GM12872 (cell line): ENCODE data around the gene EPHA1.

Experiments used
- CTCF ChIP-seq: IDR thresholded peaks from 3 replicates; pipeline ENCODE4 v1.5.1; 2011; ENCODE audit warnings: low read depth, mild to moderate bottlenecking, low read length, moderate library complexity; ENCODE audit not compliant: insufficient read depth

EPHA1 gene

DNA sequence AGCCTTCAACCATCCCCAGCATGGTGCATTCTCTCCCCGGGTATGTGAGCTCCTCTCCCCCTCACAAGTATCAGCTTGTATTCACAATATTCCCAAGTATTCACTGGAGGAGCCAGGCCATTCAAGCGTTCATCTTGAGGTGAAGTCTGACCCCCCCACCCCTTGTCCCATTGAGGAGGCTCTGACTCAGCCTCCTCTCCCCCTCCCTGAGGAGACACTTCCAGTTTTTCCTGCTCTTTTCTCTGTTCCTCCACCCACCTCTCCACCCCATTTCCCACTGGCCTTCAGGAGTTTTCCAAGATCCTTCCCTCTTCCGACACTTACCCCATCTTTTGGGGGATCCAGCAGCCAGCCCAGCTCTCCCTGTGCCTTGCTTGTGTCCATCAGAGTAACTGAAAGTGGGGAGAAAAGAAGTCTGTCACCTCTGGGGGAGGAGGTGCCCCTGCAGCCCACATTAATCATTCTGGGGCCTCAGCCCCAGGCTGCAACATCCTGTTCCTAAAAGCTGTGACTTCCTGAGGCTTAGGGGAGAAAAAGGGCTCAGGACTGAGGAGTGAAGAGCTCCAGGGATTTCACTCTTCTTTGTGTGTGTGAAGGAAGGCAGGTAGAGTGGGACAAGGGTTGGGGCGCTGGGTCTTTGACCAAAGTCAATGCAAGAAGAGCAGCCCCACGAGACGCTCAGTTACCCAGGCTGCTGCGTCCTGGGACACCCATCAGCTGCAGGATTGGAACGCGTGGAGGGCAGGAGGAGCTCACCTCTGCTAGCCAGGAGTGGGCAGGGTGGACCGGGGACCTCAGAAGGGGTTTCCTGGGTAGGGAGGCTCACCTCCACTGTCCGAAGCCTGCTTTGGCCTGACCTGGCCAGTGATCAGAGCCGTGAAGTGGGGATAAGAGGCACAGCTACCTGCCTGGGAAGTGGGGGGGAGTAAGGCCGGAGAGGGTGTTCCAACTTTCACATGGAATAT lies 1.1 kb downstream of the EPHA1 start:
- no peak for TF ChIP-seq CTCF

DNA sequence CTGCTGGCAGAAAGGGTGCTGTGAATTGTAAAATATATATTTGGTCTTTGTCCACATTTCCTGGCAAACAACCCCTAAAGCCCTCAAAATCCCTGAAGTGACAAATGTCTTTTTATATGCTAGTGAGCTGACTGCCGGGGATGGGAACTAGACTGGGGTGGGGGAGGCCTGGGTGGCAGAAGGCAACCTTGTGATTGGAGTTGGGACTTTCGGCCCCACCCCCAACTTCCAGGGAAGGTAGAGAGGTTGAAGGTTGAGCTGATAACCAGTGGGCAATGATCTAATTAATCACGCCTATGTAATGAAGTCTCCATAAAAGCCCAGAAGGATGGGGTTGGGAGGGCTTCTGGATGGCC lies 2.7 kb downstream of the EPHA1 start:
- no peak for TF ChIP-seq CTCF

GRCh38 chr7:143405173-143406001 lies 3.3 kb downstream of the EPHA1 start:
- TF ChIP-seq CTCF: no peak

GRCh38 chr7:143401265-143401664 lies 7.4 kb downstream of the EPHA1 start:
- no peak for TF ChIP-seq CTCF

DNA sequence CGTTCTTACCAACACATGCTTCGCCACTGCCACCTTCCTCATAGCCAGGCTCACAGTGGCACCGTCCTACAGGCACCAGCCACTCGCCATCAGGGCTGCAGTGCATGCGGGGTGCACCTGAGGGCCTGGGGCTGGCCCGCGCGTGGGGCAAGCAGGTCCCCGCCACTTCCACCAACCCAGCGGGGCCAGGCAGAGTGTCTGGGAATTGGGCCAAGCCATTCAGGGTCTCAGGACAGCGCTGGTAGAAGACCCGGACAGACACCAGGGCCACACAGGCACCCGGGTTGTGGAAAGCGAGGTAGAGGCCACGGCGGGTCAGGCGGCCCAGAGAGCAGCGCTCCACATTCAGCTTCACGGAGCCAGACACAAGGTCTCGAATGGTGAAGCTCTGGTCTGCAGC lies 9.0 kb downstream of the EPHA1 start:
- TF ChIP-seq CTCF: no peak

DNA sequence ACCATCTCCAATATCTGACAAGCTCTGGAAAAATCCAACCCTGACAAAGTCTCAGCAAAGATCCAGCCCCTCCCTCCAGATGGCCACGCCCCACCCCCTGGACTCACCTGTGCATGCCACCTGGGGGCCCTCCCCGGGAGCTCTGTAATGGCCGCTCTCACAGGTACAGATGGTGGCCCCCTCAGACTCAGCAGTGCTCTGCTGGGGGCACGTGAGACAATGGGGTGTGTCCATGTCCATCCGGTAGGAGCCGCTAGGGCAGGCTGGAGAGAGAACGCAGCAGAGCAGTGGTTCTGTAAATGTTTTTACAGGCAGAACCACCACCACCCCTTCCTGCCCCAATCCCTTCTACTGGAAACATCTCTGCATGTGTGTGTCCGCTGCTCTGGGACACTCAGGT lies 9.5 kb downstream of the EPHA1 start:
- TF ChIP-seq CTCF: no peak

- no peak for TF ChIP-seq CTCF
Measured at GRCh38 chr7:143398616-143399015, 10.0 kb downstream of the EPHA1 start.
